Renal cortex interstitium (tissue), 11 donors: ENCODE results near the gene WIZ. TPM values are rescaled to one million over a fixed set of nuclear protein-coding genes. Genes with fewer than 3 reads are reported as not detected.
"Not testable (repeated sequence)": the region's sequence is repeated elsewhere in the genome, so short reads cannot be mapped to it uniquely, and the experiment has no call there.

Experiments used
- DNase-seq, 11 donors: peaks; one replicate each; pipeline ENCODE4 v3.0.0-alpha.2; 2013; ENCODE audit warnings: low read depth in 9 of 11, low spot score in 4 of 11; ENCODE audit errors: extremely low read depth in 1 of 11
- polyA plus RNA-seq, 3 donors: library from polyadenylated mRNA; unstranded; fragments of 120-200 nt; gene quantifications; one replicate each; pipeline ENCODE4 v1.2.1, GENCODE V29; 2013; ENCODE audit not compliant: insufficient read length in 3 of 3

WIZ gene
- polyA plus RNA-seq, 3 donors = 23.6 to 40.5 (median 38.7) TPM

DNA sequence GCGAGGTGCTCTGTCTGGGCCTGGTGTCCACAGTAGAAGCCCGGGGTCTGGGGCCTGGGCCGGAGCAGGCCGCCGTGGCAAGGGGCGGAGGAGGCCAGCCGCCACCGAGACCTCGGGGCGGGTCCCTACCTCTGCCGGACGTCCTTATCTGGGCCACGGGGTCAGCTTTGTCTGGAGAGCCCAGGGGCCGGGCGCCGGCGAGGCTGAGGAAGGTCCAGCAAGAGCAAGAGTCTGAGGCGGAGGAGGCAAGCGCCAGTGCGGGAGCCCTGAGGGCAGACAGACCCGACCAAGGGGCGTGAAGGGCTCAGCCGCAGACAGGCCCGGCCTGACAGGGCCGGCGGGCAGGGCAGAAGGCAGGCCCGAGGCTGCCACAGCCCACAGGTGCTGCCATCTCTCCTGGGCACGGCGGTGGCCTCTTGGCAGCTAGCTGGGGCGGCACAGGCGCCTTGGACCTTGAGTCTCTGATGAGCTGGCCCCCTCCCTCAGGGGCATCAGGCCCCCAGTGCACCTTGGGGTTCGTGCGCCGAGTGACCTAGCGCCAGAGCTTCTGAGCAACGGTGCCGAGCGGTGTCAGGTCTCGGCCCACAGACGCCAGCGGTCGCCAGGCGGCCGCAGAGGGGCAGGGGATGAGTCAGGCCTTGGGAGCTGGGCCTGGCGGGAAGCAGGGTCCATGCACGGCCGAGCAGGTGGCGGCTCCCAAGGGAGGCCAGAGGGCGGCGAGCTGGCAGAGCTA, 51.1 kb downstream of the WIZ start:
- DNase-seq = no peak

GRCh38 chr19:15397782-15398181, 52.0 kb downstream of the WIZ start:
- no peak for DNase-seq

DNA sequence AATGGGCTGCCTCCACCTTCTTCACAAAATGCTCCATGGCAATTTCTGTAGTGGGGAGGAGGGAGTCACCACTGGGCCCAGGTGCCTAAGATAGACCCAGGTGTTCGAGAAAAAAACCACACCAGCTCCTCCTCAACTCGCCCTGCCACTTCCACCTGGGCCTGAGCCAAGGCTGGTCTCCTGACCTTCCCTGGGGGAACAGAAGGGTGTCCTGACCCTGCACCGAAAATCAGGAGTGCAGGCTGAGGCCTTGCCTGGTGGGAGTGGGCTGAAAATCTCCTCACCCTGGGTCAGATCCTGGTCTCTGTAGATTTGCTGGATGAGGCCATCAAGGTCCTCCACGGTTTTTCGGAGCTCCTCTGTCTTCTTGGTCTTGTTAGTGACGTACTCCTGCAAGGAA, 52.5 kb downstream of the WIZ start:
- no peak for DNase-seq

DNA sequence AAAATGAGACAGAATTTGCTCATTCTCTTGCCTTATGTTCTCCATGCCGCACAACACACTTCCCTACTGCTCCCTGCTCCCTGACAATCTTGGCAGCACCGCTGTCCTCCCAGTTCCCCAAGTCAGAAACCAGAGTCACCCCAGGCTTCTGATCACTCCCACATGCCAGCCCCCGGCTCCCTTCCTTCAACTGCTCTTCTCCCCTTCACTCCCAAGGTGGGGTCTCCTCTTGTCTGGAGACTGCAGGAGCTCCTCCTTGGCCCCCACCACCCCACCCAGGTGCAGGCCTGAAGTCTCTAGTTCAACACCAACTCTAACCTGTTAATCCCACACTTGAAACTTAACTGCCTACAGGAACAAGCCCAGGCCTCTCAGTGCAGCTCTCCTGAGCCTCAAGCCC, 53.3 kb downstream of the WIZ start:
- no peak for DNase-seq

GRCh38 chr19:15395251-15395650, 54.5 kb downstream of the WIZ start:
- not testable (repeated sequence) for DNase-seq

- DNase-seq = no peak
Observed at GRCh38 chr19:15394426-15394825, 55.3 kb downstream of the WIZ start.

- no peak for DNase-seq
Observed at GRCh38 chr19:15393963-15394362, 55.8 kb downstream of the WIZ start.

DNA sequence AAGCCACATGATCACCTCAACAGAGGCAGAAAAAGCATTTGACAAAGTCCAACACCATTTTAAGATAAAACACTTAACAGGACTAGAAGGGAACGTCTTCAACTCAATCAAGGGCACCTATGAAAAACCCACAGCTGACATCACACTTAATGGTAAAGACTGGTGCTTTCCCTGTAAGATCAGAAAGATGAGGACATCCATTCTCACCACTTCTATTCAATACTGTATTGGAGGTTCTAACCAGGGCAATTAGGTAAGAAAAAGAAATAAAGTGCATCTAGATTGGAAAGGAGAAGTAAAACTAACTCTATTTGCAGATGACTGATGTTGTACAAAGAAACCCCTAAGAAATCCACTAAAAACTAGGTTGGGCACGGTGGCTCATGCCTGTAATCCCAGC, 58.9 kb downstream of the WIZ start:
- no peak for DNase-seq

GRCh38 chr19:15381864-15382263, 67.9 kb downstream of the WIZ start:
- DNase-seq = no peak

DNA sequence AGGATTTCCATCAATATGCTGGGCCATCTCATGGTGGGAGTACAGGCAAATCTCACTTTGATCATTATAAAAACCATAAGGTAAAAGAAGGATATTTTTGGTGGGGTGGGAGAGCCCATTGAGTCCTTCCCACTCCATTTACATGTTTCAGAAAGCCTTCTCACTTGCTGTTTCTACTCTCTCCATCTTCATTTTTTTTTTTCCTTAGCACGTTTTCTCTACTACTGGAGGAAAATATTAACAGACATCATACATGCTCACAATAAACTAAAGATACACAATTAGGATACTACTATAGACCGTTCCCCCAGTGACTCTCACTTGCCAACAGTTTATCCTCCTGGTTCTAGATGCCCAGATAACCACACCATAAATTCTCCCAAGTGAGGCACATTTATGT, 68.3 kb downstream of the WIZ start:
- no peak for DNase-seq

DNA sequence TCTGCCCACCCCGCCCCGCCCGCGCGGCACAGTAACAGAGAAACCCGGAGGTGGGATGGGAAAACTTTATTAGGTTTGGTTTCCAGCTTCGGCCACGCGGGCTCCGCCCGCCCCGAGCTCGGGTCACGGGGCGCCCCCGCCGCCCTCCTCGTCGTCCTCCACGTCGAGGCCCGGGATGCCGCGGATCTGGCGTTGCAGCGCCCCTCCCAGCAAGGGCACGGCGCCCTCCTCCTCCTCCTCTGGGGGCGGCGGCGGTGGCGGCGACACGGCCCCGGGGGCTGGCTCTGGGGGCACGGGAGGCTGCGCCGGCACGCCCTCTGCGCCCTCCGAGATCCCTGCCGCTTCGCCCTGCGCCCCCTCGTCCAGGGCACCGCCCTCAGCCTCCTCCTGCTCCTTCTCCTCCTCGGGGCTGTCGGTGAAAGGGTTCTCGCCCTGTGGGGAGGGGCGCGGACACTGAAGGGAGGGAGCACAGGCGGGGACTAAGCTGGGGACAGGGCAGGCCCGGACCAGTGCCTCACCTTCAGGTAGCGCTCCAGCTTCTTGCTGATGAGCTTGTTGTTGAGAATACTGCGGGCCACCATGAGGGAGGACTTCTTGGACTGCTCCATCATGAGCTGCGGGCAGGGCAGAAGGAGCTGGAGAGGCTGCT, 69.6 kb downstream of the WIZ start:
- DNase-seq = peak in 6 of 11 donors; percentile 20 to 58 (median 43)

- peak; percentile 94 to 99 (median 97) for DNase-seq
Observed at GRCh38 chr19:15379083-15379998, 70.4 kb downstream of the WIZ start, which contains the start of gene AKAP8. AKAP8 (minus strand) TSS chr19:15379787; CDS start chr19:15379731, 56 bp downstream.

- peak in 6 of 11 donors; percentile 18 to 28 (median 22) for DNase-seq
Observed at GRCh38 chr19:15378534-15379082, 71.1 kb downstream of the WIZ start.

GRCh38 chr19:15374796-15375440, 74.8 kb downstream of the WIZ start:
- DNase-seq = no peak

DNA sequence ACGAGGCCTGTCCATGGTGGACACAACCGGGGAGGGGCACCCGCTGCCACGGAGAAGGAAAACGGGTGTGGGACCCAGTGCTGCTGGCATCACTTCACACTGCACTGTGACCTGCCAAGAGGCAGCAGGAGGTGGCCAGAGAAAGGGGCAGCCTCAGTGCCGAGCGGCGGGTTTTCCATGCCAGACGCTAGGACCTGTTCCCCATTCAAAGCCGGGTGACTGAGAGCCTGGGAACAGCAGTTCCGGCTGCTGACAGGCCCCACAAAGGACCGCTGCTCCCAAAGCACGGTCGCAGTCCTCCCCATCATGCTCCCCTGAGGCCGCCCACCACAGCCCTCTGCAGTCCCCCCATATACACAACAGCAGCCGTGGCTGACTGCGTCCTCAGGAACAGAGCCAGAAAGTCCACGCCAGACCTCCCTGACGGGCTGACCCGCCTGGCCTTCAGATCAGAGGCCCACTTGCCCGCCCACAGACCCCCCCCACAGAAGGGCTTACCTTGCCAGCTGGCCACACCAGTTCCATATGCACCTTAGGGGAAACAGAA, 75.6 kb downstream of the WIZ start:
- DNase-seq = no peak

GRCh38 chr19:15373644-15374043, 76.1 kb downstream of the WIZ start:
- no peak for DNase-seq

DNA sequence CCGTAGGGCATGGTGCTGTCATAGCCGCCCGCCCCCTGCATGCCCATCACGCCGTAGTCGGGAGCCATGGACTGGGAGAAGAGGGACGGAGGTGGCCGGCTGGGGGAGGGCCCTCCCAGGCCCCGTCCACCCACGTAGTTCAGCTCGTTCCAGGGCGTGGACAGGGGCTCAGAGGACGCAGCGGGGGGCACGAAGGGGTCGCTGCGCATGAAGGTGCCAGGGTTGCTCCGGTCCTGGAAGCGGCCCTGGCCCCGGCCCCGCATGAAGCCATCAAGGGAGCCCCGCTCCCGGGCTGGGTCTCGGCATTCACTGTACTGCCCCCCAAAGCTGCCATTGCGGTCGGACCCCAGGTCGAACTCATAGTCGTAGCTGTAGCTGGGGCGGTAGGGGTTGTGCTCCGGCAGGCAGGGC, 76.9 kb downstream of the WIZ start:
- no peak for DNase-seq

- no peak for DNase-seq
Observed at GRCh38 chr19:15372470-15372869, 77.3 kb downstream of the WIZ start.
